Muscle layer of duodenum (tissue), 2 donors: Measurements from ENCODE around the gene IL1RAPL2.
"Not testable (repeated sequence)": the region's sequence is repeated elsewhere in the genome, so short reads cannot be mapped to it uniquely, and the experiment has no call there.

Experiments used
- H3K27ac ChIP-seq: one replicate; pipeline ENCODE4 v1.7.0; 2013; ENCODE audit warnings: mild to moderate bottlenecking, low read length
- H3K27me3 ChIP-seq: one replicate; pipeline ENCODE4 v1.7.0; 2013; ENCODE audit warnings: low read depth, mild to moderate bottlenecking, control low read depth, low read length
- H3K36me3 ChIP-seq, 2 donors: one replicate each; pipeline ENCODE4 v1.7.0; 2013; ENCODE audit warnings: low read length in 2 of 2, control low read depth in 1 of 2, mild to moderate bottlenecking in 1 of 2; ENCODE audit not compliant: insufficient read depth in 2 of 2, control insufficient read depth in 1 of 2
- H3K4me1 ChIP-seq, 2 donors: one replicate each; pipeline ENCODE4 v1.7.0; 2013; ENCODE audit warnings: low read length in 2 of 2, mild to moderate bottlenecking in 2 of 2, control low read depth in 1 of 2, moderate library complexity in 1 of 2; ENCODE audit not compliant: insufficient read depth in 2 of 2, control insufficient read depth in 1 of 2
- H3K4me3 ChIP-seq, 2 donors: one replicate each; pipeline ENCODE4 v1.7.0; 2013; ENCODE audit warnings: low read length in 2 of 2, low read depth in 1 of 2, mild to moderate bottlenecking in 1 of 2
- H3K9me3 ChIP-seq, 2 donors: one replicate each; pipeline ENCODE4 v1.7.0; 2013; ENCODE audit warnings: low read length in 2 of 2, control low read depth in 1 of 2, mild to moderate bottlenecking in 1 of 2; ENCODE audit not compliant: control insufficient read depth in 1 of 2
- donor health status: healthy.

The IL1RAPL2 gene

GRCh38 chrX:104677517-104677916, 111.5 kb downstream of the IL1RAPL2 start:
- not testable (repeated sequence) for H3K27me3 ChIP-seq, H3K9me3 ChIP-seq

GRCh38 chrX:104679175-104679574, 113.2 kb downstream of the IL1RAPL2 start:
- no peaks in the 10 kb centered on the region for H3K4me1 ChIP-seq
- H3K27me3 ChIP-seq = no peaks in the 10 kb centered on the region
- H3K4me3 ChIP-seq = no peak overlapping the region
- no peaks in the 10 kb centered on the region for H3K9me3 ChIP-seq
- no peaks in the 10 kb centered on the region for H3K36me3 ChIP-seq
- H3K27ac ChIP-seq = no peak overlapping the region

More at GRCh38 chrX:104677517-104677916, 111.5 kb downstream of the IL1RAPL2 start:
- H3K4me3 ChIP-seq, H3K36me3 ChIP-seq, H3K27ac ChIP-seq, H3K4me1 ChIP-seq: not testable (repeated sequence)

- Histone ChIP-seq H3K9me3 (no peaks in the 10 kb centered on the region), H3K27ac (no peak overlapping the region), H3K4me1 (no peaks in the 10 kb centered on the region), H3K27me3 (no peaks in the 10 kb centered on the region), H3K4me3 (no peak overlapping the region), H3K36me3 (no peaks in the 10 kb centered on the region)
Observed at GRCh38 chrX:104681214-104681613, 115.2 kb downstream of the IL1RAPL2 start.

GRCh38 chrX:104684077-104684476, 118.1 kb downstream of the IL1RAPL2 start:
- H3K9me3 ChIP-seq = no peaks in the 10 kb centered on the region
- no peaks in the 10 kb centered on the region for H3K4me1 ChIP-seq
- no peak overlapping the region for H3K4me3 ChIP-seq
- H3K27ac ChIP-seq = no peak overlapping the region
- H3K27me3 ChIP-seq = no peaks in the 10 kb centered on the region
- no peaks in the 10 kb centered on the region for H3K36me3 ChIP-seq

- no peaks in the 10 kb centered on the region for H3K36me3 ChIP-seq
- H3K27ac ChIP-seq = no peak overlapping the region
- H3K27me3 ChIP-seq = no peaks in the 10 kb centered on the region
- no peak overlapping the region for H3K4me3 ChIP-seq
- no peaks in the 10 kb centered on the region for H3K9me3 ChIP-seq
- H3K4me1 ChIP-seq = no peaks in the 10 kb centered on the region
Observed at GRCh38 chrX:104695593-104695992, 129.6 kb downstream of the IL1RAPL2 start.

- H3K4me1 ChIP-seq = no peaks in the 10 kb centered on the region
- H3K36me3 ChIP-seq = no peaks in the 10 kb centered on the region
- H3K27me3 ChIP-seq = no peaks in the 10 kb centered on the region
- no peak overlapping the region for H3K27ac ChIP-seq
- no peak overlapping the region for H3K4me3 ChIP-seq
- H3K9me3 ChIP-seq = no peaks in the 10 kb centered on the region
Observed at GRCh38 chrX:104696667-104697066, 130.7 kb downstream of the IL1RAPL2 start.

- no peaks in the 10 kb centered on the region for H3K27me3 ChIP-seq
- no peak overlapping the region for H3K4me3 ChIP-seq
- H3K9me3 ChIP-seq = no peaks in the 10 kb centered on the region
- no peak overlapping the region for H3K27ac ChIP-seq
- H3K4me1 ChIP-seq = no peaks in the 10 kb centered on the region
- no peaks in the 10 kb centered on the region for H3K36me3 ChIP-seq
Observed at GRCh38 chrX:104697294-104697693, 131.3 kb downstream of the IL1RAPL2 start.

GRCh38 chrX:104707042-104707441, 141.0 kb downstream of the IL1RAPL2 start:
- Histone ChIP-seq H3K4me1 (no peaks in the 10 kb centered on the region), H3K36me3 (no peaks in the 10 kb centered on the region), H3K9me3 (no peaks in the 10 kb centered on the region), H3K27ac (no peak overlapping the region), H3K27me3 (no peaks in the 10 kb centered on the region), H3K4me3 (no peak overlapping the region)

- H3K4me3 ChIP-seq = no peak overlapping the region
- H3K4me1 ChIP-seq = no peaks in the 10 kb centered on the region
- no peak overlapping the region for H3K27ac ChIP-seq
- no peaks in the 10 kb centered on the region for H3K9me3 ChIP-seq
- no peaks in the 10 kb centered on the region for H3K36me3 ChIP-seq
- H3K27me3 ChIP-seq = no peaks in the 10 kb centered on the region
Observed at GRCh38 chrX:104707572-104707971, 141.6 kb downstream of the IL1RAPL2 start.

- no peaks in the 10 kb centered on the region for H3K27me3 ChIP-seq
- no peak overlapping the region for H3K27ac ChIP-seq
- no peaks in the 10 kb centered on the region for H3K36me3 ChIP-seq
- no peak overlapping the region for H3K4me3 ChIP-seq
- no peaks in the 10 kb centered on the region for H3K4me1 ChIP-seq
- no peaks in the 10 kb centered on the region for H3K9me3 ChIP-seq
Observed at GRCh38 chrX:104712515-104712914, 146.5 kb downstream of the IL1RAPL2 start.

- no peaks in the 10 kb centered on the region for H3K36me3 ChIP-seq
- H3K9me3 ChIP-seq = no peaks in the 10 kb centered on the region
- no peak overlapping the region for H3K4me3 ChIP-seq
- H3K27ac ChIP-seq = no peak overlapping the region
- no peaks in the 10 kb centered on the region for H3K27me3 ChIP-seq
- H3K4me1 ChIP-seq = no peaks in the 10 kb centered on the region
Observed at GRCh38 chrX:104721854-104722253, 155.9 kb downstream of the IL1RAPL2 start.

GRCh38 chrX:104728456-104728855, 162.5 kb downstream of the IL1RAPL2 start:
- Histone ChIP-seq H3K36me3 (no peaks in the 10 kb centered on the region), H3K4me3 (no peak overlapping the region), H3K27ac (no peak overlapping the region), H3K9me3 (no peaks in the 10 kb centered on the region), H3K27me3 (no peaks in the 10 kb centered on the region), H3K4me1 (no peaks in the 10 kb centered on the region)
